DND-41 (cell line): ENCODE measurements around the gene SFXN5.
A peak's percentile ranks its signal among the peaks of the same experiment; 100 is the strongest.

ENCODE experiments used
- ATAC-seq: fragments of 200-7000 bp; cut with Tn5 transposase; 3 replicates; pipeline ENCODE4 v1.9.1; 2021; ENCODE audit warnings: low read depth; ENCODE audit not compliant: insufficient read depth
- DNase-seq: peaks from one replicate; pipeline ENCODE4 v3.0.0-alpha.2; 2020
- H2AFZ ChIP-seq: 2 replicates; pipeline ENCODE4 v1.6.0; 2012; ENCODE audit warnings: low read depth, low read length
- H3K27ac ChIP-seq: 2 replicates; pipeline ENCODE4 v1.5.1; 2012; ENCODE audit warnings: low read length, inconsistent platforms
- H3K27me3 ChIP-seq: fragments of 200-600 bp; sonication (generic); 2 replicates; pipeline ENCODE4 v1.6.0; 2012; ENCODE audit warnings: low read length, mild to moderate bottlenecking, inconsistent platforms; ENCODE audit not compliant: insufficient read depth, poor library complexity
- H3K36me3 ChIP-seq: 2 replicates; pipeline ENCODE4 v1.5.1; 2012; ENCODE audit warnings: low read length, inconsistent platforms; ENCODE audit not compliant: insufficient read depth
- H3K4me1 ChIP-seq: 2 replicates; pipeline ENCODE4 v1.5.1; 2012; ENCODE audit warnings: mild to moderate bottlenecking, low read length; ENCODE audit not compliant: insufficient read depth
- H3K4me2 ChIP-seq: 2 replicates; pipeline ENCODE4 v1.6.0; 2012; ENCODE audit warnings: mild to moderate bottlenecking, moderate library complexity, low read length, inconsistent platforms; ENCODE audit not compliant: insufficient read depth
- H3K4me3 ChIP-seq, 2 experiments: fragments of 200-600 bp in 1 of 2; shearing (Covaris generic) in 1 of 2; 2 replicates each; pipeline ENCODE4 v1.5.1; 2012 to 2016; ENCODE audit warnings: inconsistent platforms in 2 of 2, low read length in 2 of 2, mild to moderate bottlenecking in 2 of 2, low read depth in 1 of 2, moderate library complexity in 1 of 2
- H3K79me2 ChIP-seq: 2 replicates; pipeline ENCODE4 v1.6.0; 2012; ENCODE audit warnings: low read length, inconsistent platforms; ENCODE audit not compliant: insufficient read depth
- H3K9ac ChIP-seq: 2 replicates; pipeline ENCODE4 v1.6.0; 2012; ENCODE audit warnings: low read depth, mild to moderate bottlenecking, inconsistent platforms, low read length, moderate library complexity
- H3K9me3 ChIP-seq: 2 replicates; pipeline ENCODE4 v1.5.1; 2012; ENCODE audit warnings: low read length, moderate library complexity, mild to moderate bottlenecking, inconsistent platforms; ENCODE audit not compliant: insufficient read depth, severe bottlenecking
- H4K20me1 ChIP-seq: 2 replicates; pipeline ENCODE4 v1.6.0; 2012; ENCODE audit warnings: low read length; ENCODE audit not compliant: insufficient read depth
- EZH2 ChIP-seq: IDR thresholded peaks from 3 replicates; pipeline ENCODE4 v1.6.1; 2012; ENCODE audit warnings: borderline replicate concordance, low read depth, mild to moderate bottlenecking, moderate library complexity, low read length, inconsistent platforms; ENCODE audit not compliant: severe bottlenecking
- TF ChIP-seq, protein P1 (sequence below): IDR thresholded peaks from 2 replicates; pipeline ENCODE4 v1.5.1; 2012; ENCODE audit warnings: borderline replicate concordance, low read length, moderate library complexity, mild to moderate bottlenecking; ENCODE audit not compliant: poor library complexity, severe bottlenecking; ENCODE audit errors: extremely low read depth

SFXN5 gene

GRCh38 chr2:72932045-72932740 lies 139.3 kb downstream of the SFXN5 start:
- ATAC-seq, result peak; percentile 73
- Histone ChIP-seq H3K4me1 (no peaks in the 10 kb centered on the region), H3K27ac (no peak overlapping the region), H2AFZ (no peak overlapping the region), H3K27me3 (peaks cover 5% of the 10 kb centered on the region), H3K79me2 (no peaks in the 10 kb centered on the region), H3K9me3 (no peaks in the 10 kb centered on the region), H3K4me3 (no peak overlapping the region), H4K20me1 (peaks cover 3% of the 10 kb centered on the region), H3K9ac (no peak overlapping the region), H3K36me3 (no peaks in the 10 kb centered on the region), H3K4me2 (no peak overlapping the region)
- DNase-seq, result peak; percentile 35
- no peak for TF ChIP-seq EZH2
- TF ChIP-seq, protein P1, sequence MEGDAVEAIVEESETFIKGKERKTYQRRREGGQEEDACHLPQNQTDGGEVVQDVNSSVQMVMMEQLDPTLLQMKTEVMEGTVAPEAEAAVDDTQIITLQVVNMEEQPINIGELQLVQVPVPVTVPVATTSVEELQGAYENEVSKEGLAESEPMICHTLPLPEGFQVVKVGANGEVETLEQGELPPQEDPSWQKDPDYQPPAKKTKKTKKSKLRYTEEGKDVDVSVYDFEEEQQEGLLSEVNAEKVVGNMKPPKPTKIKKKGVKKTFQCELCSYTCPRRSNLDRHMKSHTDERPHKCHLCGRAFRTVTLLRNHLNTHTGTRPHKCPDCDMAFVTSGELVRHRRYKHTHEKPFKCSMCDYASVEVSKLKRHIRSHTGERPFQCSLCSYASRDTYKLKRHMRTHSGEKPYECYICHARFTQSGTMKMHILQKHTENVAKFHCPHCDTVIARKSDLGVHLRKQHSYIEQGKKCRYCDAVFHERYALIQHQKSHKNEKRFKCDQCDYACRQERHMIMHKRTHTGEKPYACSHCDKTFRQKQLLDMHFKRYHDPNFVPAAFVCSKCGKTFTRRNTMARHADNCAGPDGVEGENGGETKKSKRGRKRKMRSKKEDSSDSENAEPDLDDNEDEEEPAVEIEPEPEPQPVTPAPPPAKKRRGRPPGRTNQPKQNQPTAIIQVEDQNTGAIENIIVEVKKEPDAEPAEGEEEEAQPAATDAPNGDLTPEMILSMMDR, result no peak

- ATAC-seq (no peak), DNase-seq (no peak)
- Histone ChIP-seq H3K27ac (no peak overlapping the region), H3K9ac (no peak overlapping the region), H3K4me1 (no peaks in the 10 kb centered on the region), H3K27me3 (peaks cover 13% of the 10 kb centered on the region), H2AFZ (no peak overlapping the region), H3K4me3 (no peak overlapping the region), H3K79me2 (no peaks in the 10 kb centered on the region), H3K9me3 (no peaks in the 10 kb centered on the region), H4K20me1 (peaks cover 3% of the 10 kb centered on the region), H3K36me3 (no peaks in the 10 kb centered on the region), H3K4me2 (no peak overlapping the region)
- TF ChIP-seq, protein P1, result no peak
- TF ChIP-seq EZH2, result no peak
These were observed 140.1 kb downstream of the SFXN5 start for GRCh38 chr2:72931280-72931910.

- Histone ChIP-seq H3K27ac (no peak overlapping the region), H3K9me3 (no peaks in the 10 kb centered on the region), H3K9ac (no peak overlapping the region), H3K4me3 (no peak overlapping the region), H3K27me3 (peaks cover 16% of the 10 kb centered on the region), H2AFZ (no peak overlapping the region), H3K36me3 (no peaks in the 10 kb centered on the region), H3K4me2 (no peak overlapping the region), H3K4me1 (no peaks in the 10 kb centered on the region), H3K79me2 (no peaks in the 10 kb centered on the region), H4K20me1 (no peaks in the 10 kb centered on the region; the same call in 1 of the 2 replicates)
- ATAC-seq (no peak), DNase-seq (no peak)
- TF ChIP-seq, protein P1, result no peak
These were observed 142.5 kb downstream of the SFXN5 start for GRCh38 chr2:72929010-72929409.
